ENCODE data around the gene CNIH3. TPM values are rescaled to one million over a fixed set of nuclear protein-coding genes. Genes with fewer than 3 reads are reported as not detected.

The CNIH3 gene
- polyA plus RNA-seq, 4 donors: 10.0 to 12.8 (median 11.3) TPM

GRCh38 chr1:224789311-224789710 lies 173.2 kb downstream of the CNIH3 start:
- no peak for DNase-seq (ENCODE audit: low read depth in 4 of 4, low spot score in 2 of 4)

Other genes starting within 250 kb of the CNIH3 start
- gene WDR26, start 181.5 kb upstream of the CNIH3 start, polyA plus RNA-seq (ENCODE audit: insufficient read length in 4 of 4): 100 to 1,000 TPM in 1 of 4 donors, 10 to 100 TPM in 3; 75.5 to 109 (median 96.9) TPM